GM19043 (cell line): Measurements from ENCODE around the gene IL36B.
"Not testable (repeated sequence)": the region's sequence is repeated elsewhere in the genome, so short reads cannot be mapped to it uniquely, and the experiment has no call there.

Experiments
- ATAC-seq: cut with Tn5 transposase; IDR thresholded peaks from one replicate; pipeline ENCODE4 v1.9.1; 2021; ENCODE audit warnings: low read depth; ENCODE audit not compliant: unreplicated experiment

Gene IL36B

DNA sequence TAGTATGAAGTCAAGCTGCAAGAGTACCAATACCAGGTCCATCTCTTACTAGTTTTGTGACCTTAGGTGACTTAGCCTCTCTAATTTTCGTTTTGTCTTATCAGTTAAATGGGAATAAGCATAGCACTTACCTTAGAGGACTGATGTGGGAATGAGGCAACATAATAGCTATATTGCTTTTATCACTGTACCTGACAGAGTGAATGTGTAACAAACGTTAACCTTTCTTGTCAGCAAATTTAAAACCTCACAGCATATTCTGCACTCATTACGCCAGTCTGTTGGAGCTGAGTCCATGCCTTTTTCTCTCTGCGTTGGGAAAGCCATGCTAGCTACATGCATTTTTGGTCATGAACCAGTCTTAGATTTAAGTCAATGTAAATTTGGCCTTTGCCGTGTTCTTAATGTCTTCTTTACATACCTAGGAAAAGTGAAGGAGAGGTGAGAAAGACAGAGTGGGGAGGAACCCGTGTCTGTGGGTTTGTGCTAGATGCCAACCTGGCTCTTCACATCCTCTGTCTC, at the start of gene IL36B:
Gene IL36B, minus strand, starts transcription at position 472 of the 522 bp plus-strand sequence.
- ATAC-seq = no peak

- no peak for ATAC-seq
These were observed 49.5 kb upstream of the IL36B start for GRCh38 chr2:113102133-113102532.

DNA sequence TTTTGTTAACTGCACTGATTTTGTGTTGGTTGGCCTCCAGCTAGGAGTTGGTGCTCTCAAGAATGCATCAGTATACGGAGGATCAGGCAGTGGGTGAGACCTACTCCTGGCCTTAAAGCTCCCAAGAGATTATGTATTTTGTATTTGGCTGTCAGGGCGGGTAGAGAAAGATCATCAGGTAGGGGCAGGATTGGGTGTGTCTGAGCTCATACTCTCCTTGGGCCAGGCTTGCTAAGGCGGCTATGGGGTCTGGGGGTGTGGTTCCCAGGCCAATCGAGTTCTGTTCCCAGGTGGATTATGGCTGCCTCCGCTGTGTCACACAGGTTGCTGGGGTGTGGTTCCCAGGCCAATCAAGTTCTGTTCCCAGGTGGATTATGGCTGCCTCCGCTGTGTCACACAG, 45.9 kb upstream of the IL36B start:
- no peak for ATAC-seq

DNA sequence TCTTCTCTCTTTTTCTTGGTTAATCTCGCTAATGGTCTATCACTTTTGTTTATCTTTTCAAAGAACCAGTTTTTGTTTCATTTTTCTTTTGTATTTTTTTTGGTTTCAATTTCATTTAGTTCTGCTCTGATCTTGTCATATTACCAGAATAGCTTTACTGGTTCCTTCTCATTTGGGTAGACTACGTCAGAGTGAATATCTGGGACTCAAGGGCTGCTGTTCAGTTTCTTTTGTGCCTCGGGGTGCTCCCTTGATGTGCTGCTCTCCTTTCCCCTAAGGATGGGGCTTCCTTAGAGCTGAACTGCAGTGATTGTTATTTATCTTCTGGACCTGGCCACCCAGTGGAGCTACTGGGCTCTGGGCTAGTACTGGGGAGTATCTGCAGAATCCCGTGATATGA, 45.4 kb upstream of the IL36B start:
- no peak for ATAC-seq

DNA sequence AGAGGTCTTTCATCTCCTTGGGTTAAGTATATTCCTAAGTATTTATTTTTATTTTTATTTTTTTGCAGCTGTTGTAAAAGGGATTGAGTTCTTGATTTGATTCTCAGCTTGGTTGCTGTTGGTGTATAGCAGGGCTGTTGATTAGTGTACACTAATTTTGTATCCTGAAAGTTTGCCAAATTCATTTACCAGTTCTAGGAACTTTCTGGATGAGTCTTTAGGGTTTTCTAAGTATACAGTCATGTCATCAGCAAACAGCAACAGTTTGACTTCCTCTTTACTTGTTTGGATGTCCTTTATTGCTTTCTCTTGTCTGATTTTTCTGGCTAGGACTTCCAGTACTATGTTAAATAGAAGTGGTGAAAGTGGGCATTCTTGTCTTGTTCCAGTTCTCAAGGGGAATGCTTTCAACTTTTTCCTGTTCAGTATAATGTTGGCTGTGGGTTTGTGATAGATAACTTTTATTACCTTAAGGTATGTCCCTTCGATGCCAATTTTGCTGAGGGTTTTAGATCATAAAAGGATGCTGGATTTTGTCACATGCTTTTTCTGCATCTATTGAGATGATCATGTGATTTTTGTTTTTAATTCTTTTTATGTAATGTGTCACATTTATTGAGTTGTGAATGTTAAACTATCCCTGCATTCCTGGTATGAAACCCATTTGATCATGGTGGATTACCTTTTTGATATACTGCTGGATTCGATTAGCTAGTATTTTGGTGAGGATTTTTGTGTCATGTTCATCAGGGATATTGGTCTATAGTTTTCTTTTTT, 44.4 kb upstream of the IL36B start:
- ATAC-seq = not testable (repeated sequence)

DNA sequence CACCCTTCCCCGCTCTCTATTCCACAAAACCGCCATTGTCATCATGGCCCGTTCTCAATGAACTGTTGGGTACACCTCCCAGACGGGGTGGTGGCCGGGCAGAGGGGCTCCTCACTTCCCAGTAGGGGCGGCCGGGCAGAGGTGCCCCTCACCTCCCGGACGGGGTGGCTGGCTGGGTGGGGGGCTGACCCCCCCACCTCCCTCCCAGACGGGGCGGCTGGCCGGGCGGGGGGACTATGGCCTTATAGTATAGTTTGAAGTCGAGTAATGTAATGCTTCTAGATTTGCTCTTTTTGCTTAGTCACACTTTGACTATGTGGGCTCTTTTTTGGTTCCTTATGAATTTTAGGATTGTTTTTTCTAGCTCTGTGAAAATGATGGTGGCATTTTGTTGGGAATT, 43.6 kb upstream of the IL36B start:
- not testable (repeated sequence) for ATAC-seq

- ATAC-seq = no peak
These were observed 40.9 kb upstream of the IL36B start for GRCh38 chr2:113093613-113093977.

- no peak for ATAC-seq
These were observed 40.4 kb upstream of the IL36B start for GRCh38 chr2:113092864-113093612.

DNA sequence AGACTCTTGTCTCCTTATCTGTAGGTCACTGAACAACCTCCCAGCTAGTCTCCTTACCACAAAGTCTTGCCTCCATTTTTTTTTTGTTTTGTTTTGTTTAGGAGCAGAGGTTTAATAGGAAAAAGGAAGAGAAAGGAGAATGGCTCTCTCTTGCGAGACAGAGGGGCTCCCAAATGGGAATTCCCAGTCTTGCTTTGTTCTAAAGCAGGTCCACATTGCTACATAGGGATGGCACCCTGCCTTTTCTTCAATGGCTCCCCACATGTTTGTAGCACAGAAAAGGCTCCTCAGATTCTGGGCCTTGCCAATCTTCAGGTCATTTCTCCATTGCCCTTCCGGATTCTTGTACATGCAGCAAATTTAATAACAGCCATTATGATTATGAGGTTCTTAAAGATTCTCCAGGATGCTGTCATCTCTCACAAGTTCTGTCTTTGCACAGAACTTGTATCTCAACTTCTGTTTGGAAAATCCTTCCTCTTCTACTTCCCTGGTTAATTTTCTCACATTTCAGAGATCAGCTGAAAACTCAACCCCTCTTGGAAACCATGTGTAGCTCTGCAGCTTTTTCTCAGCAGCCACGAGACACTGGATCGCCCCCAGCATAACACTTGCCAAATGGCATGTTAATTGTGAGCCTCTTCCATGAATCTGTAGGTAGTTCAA, 38.7 kb upstream of the IL36B start:
- no peak for ATAC-seq

- no peak for ATAC-seq
These were observed 37.2 kb upstream of the IL36B start for GRCh38 chr2:113089916-113090315.

DNA sequence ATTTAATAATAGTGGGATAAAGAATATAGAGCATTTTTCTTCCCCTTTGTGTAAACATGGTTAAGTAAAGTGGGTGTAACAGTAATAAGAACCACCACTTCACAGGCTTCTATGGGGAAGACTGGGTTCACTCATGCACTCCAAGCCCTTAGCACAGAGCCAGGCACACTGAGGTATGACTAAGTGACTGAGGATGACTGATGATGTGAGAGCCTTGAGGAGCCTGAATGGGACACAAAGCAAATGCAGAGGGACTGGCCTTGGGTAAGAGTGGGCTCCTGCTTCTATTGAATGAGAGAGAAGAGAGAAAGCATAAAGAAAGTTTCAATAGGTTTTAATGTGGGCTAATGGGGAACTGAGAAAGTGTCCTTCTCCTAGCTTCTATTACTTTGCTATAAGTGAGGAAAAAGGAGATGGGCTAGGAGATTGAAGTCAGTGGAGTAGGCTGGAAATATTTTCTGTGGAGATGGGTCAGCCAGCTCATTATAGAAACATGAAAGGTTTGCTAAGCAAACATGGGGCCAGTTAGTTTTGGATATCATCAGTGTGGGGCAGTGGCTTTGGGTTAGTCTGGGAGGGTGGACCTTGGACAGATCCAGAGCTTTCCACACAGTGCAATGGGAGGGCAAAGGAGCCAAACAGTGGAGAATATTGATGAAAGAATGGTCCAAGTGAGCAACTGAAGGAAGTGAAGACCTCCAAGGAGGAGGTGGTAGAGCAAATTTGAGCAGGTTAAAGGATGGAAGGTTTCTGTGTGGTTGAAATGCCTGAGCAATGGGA, 35.7 kb upstream of the IL36B start:
- ATAC-seq = no peak

DNA sequence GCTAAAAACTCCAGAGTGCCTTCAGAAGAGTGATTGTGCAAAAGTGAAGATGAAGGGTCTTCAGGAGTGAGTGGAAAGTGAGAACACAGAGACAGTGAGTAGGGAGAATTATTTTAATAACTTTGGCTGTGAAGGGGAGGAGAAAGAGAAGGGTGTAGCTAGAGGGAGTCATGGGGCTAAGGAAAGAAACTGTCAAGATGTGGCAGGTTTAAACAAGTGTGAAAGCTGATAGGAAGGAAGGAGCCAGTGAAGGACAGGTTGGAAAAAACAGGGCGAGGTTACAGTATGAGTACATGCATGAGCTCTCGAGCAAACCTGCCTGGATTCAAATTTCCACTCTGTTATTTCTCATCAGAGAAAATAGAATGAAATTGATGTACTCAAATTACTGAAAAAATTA, 32.9 kb upstream of the IL36B start:
- ATAC-seq = no peak

DNA sequence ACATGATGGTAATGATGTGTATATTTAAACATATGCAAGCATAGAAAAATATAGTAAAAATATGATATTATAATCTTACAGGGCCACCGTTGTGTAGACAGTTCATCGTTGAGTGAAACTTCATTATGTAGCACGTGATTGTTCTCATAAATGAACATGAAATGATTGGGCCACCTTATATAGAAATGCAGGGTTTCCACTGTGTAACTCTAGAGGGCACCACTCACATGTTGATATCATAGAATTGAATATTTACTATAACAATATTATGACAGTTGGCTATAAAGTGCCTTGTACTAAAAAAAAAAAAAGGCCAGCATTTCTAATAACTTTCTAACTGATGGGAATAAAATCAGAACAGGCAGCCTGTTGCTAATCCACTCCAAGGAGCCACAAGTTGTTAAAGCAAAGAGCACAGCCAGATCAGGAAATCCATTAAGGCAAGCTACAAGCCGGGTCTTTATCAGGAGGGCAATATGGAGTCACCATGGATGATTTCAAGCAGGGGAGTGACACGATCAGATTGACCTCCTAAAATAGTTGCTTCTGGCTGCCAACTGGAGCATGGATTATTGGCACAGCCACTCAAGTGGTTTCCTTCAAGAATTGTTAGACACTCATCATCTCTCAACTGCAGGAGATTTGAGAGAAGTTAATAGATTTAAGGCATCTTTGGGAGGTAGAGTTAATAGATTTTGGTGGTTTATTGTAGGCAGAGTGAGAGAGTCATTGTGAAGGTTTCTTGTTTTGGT, 31.8 kb upstream of the IL36B start:
- ATAC-seq = no peak

- ATAC-seq = no peak
These were observed 30.6 kb upstream of the IL36B start for GRCh38 chr2:113083296-113083695.

GRCh38 chr2:113081488-113082210, 29.0 kb upstream of the IL36B start:
- ATAC-seq = no peak

DNA sequence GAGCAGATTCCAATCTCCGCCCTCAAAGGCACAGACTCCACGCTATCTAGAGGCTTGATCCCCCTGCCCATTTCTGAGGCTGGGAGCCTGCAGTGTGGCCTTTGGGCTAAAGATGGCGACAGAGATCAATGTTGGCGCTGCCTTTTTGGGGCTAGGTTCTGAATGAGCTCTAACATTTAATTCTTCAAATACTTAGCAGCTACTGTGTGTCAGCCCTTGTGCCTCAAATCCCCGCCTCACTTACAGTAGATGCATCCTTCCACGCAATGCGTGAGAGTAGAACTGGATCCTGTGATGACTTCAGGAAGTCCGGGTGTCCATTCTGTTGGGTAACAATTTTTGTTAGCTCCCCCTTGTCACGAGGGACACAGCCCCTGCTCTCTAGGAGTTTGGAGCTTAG, 27.5 kb upstream of the IL36B start:
- no peak for ATAC-seq

DNA sequence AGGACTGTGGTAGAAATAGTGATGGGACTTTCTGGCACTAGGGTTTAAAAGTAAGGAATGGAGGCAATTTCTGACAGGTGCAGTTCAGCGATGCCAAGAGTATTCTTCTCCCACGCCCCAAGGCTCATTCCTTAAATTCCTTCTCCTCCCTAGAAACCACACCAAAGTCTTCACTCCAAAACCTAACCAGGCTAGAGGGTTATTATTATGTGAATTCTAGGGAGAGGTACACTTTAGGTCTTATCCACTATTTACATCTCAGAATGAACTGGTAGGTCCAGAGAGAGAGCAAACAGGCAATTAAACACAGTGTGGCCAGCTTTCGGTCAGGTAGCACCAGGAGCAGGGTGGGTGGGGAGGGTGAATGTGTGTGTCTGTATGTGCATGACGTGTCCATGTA, 26.5 kb upstream of the IL36B start:
- ATAC-seq = no peak

DNA sequence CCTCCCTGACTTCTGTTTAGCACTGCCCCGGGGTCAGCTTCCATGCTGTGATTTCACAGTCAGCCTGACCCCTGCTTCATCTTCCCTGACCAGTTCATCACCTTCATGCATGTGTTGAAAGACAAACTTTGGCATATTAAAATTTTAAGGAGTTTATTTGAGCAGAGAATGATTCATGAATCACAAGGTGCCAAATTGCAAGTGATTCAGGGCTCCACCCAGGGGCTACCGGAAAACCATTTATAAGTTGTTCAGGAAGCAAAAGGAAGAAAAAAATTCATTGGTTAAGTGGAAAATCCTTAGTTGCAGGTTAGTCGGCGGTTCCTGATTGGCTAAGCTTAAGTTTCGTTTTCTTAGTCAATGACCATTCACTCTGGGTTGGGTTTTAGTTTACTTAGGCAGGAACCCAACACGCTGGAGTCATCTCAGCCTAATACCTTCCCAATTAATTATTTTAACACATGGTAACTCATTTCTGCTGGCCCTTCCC, 25.7 kb upstream of the IL36B start:
- ATAC-seq = no peak

GRCh38 chr2:113077921-113078320, 25.3 kb upstream of the IL36B start:
- ATAC-seq = no peak
